Measurements from ENCODE around the gene CD248. TPM values are rescaled to one million over a fixed set of nuclear protein-coding genes. Genes with fewer than 3 reads are reported as not detected.

CD248 gene
- total RNA-seq, 1 experiment from 2014 or later, result 0.58 TPM

DNA sequence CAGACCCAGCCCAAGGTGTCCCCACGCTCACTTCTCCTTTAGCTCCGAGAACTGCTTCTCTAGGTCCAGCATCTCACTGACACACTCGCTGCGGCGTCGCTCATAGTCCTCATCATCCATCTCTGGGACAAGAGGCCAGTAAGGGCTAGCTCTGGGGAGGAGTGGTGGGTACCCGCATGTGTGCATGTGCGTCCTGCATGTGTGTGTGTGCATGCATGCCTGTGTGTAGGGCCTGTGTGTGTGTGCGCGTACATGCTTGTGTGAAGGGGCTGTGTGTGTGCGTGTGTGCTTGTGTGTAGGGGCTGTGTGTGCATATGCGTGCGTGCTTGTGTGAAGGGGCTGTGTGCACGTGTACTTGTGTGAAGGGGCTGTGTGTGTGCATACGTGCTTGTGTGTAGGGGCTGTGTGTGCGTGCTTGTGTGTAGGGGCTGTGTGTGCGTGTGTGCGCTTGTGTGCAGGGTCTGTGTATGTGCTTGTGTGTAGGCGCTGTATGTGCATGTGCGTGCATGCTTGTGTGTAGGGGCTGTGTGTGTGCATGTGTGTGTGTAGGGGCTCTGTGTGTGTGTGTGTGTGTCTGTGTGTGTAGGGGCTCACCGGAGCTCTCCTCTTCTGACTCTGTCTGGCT lies 24.8 kb upstream of the CD248 start:
- DNase-seq (ENCODE audit: low spot score), result no peak
- in situ Hi-C loops (cut with HindIII; ENCODE audit: low sequenced_read_pairs), result no loop called here

- DNase-seq (ENCODE audit: low spot score), result no peak
- in situ Hi-C loops (cut with HindIII; ENCODE audit: low sequenced_read_pairs), result no loop called here
Observed at GRCh38 chr11:66340596-66341501, 24.0 kb upstream of the CD248 start.

DNA sequence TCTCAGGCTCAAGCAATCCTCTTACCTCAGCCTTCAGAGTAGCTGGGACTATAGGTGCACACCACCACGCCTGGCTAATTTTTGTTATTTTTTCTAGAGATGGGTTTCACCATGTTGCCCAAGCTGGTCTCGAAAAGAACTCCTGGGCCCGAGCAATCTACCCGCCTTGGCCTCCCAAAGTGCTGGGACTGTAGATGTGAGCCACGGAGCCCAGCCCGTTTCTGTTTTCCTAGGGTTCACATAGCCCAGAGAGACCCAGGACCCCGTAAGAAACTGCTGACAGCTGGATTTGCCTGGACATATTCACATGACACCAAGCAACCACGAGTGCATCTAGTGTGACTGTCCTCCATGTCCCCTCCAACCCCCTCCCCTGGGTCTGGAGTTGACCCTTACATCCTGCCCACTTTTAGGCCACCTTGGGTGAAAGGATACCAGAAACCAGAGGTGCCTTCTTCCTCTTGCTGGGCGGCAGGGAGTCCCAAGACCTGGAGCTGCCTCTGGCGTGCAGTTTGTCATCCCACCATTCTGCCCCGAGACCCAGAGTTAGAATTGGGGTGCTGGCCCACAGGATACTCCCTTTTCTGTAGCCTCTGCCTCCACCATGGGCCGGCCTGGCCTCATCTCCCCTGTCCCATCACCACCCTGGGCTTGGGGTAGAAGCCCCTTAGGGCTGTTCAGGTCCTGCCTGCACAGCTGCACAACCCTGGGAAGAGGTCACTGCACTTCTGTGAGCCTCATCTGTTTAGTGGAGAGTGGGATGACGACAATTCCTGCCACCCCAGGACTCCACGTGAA lies 23.0 kb upstream of the CD248 start:
- DNase-seq (ENCODE audit: low spot score), result no peak
- in situ Hi-C loops (cut with HindIII; ENCODE audit: low sequenced_read_pairs), result no loop called here

DNA sequence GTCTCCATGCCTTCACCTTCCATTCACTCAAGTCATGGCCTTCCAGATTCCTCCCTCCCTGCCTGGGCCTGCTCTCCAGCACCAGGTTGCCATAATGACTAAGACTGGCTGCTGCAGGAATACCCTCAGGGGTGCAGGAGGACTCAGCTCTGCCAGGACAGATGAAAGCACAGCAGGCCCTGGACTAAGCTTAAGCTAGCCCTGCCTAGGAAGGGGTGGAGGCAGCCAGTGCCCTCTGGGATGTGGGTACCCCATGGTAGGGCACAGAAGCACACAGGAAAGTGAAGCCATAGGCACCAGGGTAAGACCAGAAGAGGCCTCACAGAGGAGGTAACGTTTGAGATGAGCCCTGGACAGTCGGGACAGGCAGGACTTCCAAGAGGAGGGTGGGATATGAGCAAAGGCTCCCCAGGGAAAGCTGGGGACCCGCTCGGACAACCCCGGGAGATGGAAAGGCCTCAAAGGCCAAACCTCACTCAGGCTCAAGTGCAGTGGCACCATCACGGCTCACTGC lies 22.4 kb upstream of the CD248 start:
- no peak for DNase-seq (ENCODE audit: low spot score)
- in situ Hi-C loops (cut with HindIII; ENCODE audit: low sequenced_read_pairs), result no loop called here

GRCh38 chr11:66338276-66339161 lies 21.7 kb upstream of the CD248 start:
- in situ Hi-C loops (cut with HindIII; ENCODE audit: low sequenced_read_pairs), result no loop called here
- DNase-seq (ENCODE audit: low spot score), result no peak

- in situ Hi-C loops (cut with HindIII; ENCODE audit: low sequenced_read_pairs), result no loop called here
- no peak for DNase-seq (ENCODE audit: low spot score)
Observed at GRCh38 chr11:66337103-66337899, 20.5 kb upstream of the CD248 start.

- peak; percentile 94 for DNase-seq (ENCODE audit: low spot score)
Observed at GRCh38 chr11:66336234-66337102, 19.6 kb upstream of the CD248 start, which contains the start of gene RIN1. TSS of gene RIN1 (minus strand) at chr11:66336434. CDS start at chr11:66336402, 32 bp downstream.

DNA sequence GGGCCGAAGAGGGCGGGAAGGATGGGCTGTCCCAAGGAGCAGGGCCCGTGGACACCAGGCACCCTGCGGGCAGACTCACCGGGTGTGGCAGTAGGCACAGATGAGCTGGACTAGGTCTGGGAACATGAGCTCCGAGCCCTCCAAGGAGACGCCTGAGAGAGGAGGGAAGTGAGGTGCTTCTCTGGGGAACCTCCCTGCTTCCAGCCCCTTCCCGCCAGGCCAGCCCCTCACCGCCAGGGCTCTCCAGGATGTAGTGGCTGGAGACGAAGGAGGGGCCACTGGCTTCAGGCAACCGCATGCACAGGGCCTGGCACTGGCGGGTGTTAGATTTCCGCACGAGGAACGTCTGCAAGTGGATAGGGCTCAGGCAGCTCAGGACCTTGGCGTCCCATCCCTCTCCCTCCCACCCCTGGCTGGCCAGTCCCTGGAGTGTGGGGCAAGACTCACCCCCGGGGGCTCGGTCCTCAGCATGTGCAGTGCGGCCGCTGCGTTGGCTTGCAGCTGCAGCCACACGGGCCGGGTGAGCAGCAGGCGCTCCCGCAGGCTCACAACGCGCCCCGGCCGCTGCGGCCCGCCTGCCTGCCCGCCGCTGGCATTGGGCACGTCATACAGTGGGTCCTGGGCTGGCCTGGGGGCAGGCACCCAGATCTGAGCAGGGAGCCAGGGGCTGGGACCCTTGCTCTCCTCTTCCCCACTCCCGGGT lies 18.8 kb upstream of the CD248 start:
- in situ Hi-C loops (cut with HindIII; ENCODE audit: low sequenced_read_pairs), result no loop called here
- peak; percentile 49 for DNase-seq (ENCODE audit: low spot score)

More at GRCh38 chr11:66336234-66337102, 19.6 kb upstream of the CD248 start, which contains the start of gene RIN1:
- in situ Hi-C loops (cut with HindIII; ENCODE audit: low sequenced_read_pairs), result no loop called here

- DNase-seq (ENCODE audit: low spot score), result no peak
- in situ Hi-C loops (cut with HindIII; ENCODE audit: low sequenced_read_pairs), result no loop called here
Observed at GRCh38 chr11:66334605-66335442, 18.0 kb upstream of the CD248 start.

DNA sequence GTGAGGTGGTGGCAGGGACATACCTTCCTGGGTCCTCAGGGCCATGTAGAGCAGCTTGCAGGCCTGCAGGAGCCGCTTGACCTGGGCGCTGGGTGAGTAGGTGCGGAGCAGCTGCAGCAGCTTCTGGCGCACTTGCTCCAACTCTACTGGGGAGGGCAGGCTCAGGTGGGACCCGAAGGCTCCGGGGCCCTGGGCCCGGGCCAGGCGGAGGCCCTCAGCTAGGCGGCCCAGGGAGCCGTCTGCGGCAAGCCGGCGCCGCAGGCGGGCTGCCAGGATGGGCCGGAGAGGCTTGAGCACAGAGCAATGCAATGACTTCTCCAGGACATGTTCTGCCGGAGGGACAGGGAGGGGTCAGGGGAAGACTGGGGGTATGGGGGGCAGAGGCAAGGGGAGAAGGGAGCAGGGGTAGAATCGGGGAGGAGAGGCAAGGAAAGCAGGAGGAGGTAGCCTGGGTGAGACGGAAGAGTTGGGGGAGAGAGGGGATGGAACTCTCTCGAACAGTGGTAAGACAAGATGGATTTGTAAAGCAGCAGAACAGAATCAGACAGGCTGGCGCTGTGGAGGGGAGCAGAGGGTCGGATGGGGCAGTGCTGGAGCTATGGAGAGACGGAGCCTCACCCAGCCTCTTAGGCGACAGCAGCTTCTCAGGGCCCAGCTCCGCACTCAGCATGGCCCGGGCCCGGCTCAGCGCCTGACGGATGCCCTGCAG lies 17.2 kb upstream of the CD248 start:
- in situ Hi-C loops (cut with HindIII; ENCODE audit: low sequenced_read_pairs), result no loop called here
- DNase-seq (ENCODE audit: low spot score), result peak; percentile 53

DNA sequence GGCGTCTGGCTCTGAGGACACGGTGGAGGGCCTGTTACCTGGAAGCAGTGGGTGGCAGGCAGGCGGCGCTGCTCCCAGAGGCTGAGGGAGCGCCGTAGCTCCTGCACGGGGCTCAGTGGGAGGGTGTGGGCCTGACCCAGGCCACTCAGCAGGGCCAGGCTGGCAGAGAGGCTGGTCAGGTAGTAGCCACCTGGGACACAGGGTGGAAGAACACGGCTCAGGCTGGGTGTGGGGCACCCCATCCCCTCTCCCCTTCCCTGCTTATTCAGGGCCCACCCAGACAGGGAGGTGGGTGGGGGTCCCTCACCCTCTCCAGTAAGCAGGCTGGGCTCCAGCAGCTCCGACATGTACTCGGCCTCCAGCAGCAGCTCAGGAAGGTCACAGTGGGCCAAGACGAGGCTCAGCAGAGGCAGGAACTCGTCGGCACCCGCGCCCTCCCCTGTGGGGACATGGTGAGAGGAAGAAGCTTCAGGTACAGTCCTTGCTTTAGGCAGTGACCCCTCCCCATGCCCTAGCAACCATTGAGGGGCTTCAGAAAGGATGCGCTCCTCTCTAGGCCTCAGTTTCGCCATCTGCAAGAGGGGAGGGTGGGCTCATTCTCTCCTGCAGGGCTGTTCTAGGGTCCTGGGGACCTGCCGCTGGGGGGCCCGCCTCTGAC lies 16.5 kb upstream of the CD248 start:
- in situ Hi-C loops (cut with HindIII; ENCODE audit: low sequenced_read_pairs), result no loop called here
- no peak for DNase-seq (ENCODE audit: low spot score)

GRCh38 chr11:66332371-66333219 lies 15.8 kb upstream of the CD248 start:
- DNase-seq (ENCODE audit: low spot score), result no peak
- in situ Hi-C loops (cut with HindIII; ENCODE audit: low sequenced_read_pairs), result no loop called here

GRCh38 chr11:66331542-66332370 lies 14.9 kb upstream of the CD248 start:
- in situ Hi-C loops (cut with HindIII; ENCODE audit: low sequenced_read_pairs), result no loop called here
- no peak for DNase-seq (ENCODE audit: low spot score)
